Epithelial cell of proximal tubule (primary cell): ENCODE results near the gene BMP2. TPM values are rescaled to one million over a fixed set of nuclear protein-coding genes. Genes with fewer than 3 reads are reported as not detected.

Experiments used
- DNase-seq: peaks from one replicate; pipeline ENCODE4 v3.0.0-alpha.2; 2011; ENCODE audit warnings: low read depth
- H3K4me3 ChIP-seq: 2 replicates; pipeline ENCODE4 v1.5.1; 2011; ENCODE audit warnings: low read depth, mild to moderate bottlenecking, low read length
- CTCF ChIP-seq: conservative IDR thresholded peaks from 2 replicates; pipeline ENCODE4 v1.5.1; 2012; ENCODE audit warnings: low read depth, mild to moderate bottlenecking, low read length
- total RNA-seq: library from RNA; depleted of rRNA; stranded (reverse); fragments of >200 nt; gene quantifications from 2 replicates; pipeline ENCODE4 v1.2.3, GENCODE V29; 2015

BMP2 gene
- total RNA-seq, 1 donor from 2014 or later = 54.9 TPM

- TF ChIP-seq CTCF = no peak
- peak; percentile 61 for DNase-seq
- H3K4me3 ChIP-seq = no peak overlapping the region
Observed at GRCh38 chr20:6746901-6747609, 20.4 kb upstream of the BMP2 start.

DNA sequence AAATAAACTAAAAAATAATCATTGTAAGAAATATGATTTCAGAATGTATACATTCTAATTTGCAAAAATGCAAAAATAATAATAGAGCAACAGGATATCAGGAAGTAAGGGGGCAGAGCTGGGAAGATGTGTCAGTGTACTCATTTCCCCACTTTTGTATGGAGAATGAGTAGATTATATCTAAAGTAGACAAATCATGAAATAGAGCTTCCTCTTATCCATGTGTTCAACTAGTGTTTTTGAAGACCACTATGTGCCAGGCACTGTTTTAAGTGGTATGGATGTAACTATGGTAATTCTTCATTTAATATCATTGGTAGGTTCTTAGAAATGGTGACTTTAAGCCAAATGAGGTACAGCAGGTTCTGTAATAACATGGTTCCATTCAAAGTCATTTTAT lies 17.0 kb upstream of the BMP2 start:
- no peak for TF ChIP-seq CTCF
- no peak for DNase-seq
- no peak overlapping the region for H3K4me3 ChIP-seq

DNA sequence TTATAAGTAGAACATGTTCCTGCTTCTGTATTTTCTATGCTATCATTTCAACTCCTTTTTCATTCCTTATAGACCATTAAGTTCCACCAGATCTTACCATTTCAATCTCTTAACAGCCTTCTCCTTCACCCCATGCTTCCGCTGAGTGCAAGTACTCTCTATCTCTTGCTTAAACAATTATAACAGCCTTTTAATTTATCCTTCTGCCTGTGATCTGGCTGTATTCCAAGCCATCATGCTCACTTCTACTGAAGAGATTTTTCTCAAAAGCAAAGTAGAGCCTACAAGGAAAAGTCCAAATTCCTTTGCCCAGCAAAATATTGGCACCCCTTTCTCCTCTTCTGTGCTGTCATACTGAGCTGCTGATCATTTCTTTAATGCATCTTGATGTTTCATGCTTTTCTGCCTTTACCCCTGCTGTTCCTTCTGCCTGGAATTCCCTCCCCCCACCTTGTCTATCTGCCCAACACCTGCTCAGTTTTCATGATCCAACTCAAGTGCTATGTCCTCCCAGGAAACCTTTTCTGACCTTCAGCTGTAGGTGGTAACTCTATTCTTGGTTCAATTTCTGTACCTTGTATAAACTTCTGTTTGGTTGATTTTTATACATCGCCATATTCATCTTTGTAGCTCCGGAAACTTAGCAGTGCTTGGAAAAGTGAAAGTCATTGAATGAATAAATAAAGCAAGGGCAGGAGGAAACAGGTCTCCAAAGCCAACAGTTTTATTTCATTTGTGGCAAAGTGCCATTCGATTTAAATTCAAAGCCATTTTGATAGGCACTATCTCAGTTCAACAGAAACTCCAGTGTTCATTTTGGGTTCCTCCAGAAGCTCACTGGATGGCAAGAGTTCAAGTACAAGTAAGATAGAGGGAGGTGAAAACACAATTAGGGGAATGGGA lies 10.5 kb upstream of the BMP2 start:
- TF ChIP-seq CTCF = no peak
- no peak overlapping the region for H3K4me3 ChIP-seq
- no peak for DNase-seq

- H3K4me3 ChIP-seq = no peak overlapping the region
- no peak for TF ChIP-seq CTCF
- DNase-seq = no peak
Observed at GRCh38 chr20:6764619-6765018, 2.9 kb upstream of the BMP2 start.

DNA sequence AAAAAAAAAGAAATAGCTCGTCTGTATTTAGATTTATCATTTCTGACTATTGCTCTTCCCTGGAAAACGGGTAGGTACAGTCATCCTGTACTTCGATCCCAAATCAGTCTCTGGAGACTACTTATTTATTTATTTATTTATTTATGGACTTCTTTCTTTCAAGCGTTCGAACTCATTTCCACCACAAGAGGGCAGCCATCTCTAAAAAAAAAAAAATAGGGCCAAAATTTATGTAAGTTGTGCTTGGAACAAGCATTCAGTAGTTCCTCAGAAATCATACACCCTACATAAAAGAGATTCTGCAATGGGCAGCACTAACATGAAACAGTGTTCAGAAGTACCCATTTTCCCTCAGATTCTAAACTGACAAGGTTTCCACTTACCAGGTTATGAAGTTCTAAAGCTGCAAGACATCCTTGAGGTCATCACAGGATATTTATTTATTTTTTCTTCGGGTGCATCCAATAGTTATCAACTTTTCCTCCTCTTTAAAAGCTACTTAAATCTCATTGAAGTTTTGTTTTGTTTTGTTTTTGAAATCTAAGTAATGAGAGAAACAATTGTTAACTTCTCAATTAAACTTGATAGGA lies 1.9 kb upstream of the BMP2 start:
- DNase-seq = peak; percentile 56
- no peak overlapping the region for H3K4me3 ChIP-seq
- peak; percentile 63 for TF ChIP-seq CTCF

GRCh38 chr20:6766433-6766832 lies 1.1 kb upstream of the BMP2 start:
- TF ChIP-seq CTCF = no peak
- no peak overlapping the region for H3K4me3 ChIP-seq
- DNase-seq = no peak
